HG03565 (cell line): ENCODE results near the gene LZTR1.

ENCODE experiments used
- ATAC-seq: cut with Tn5 transposase; IDR thresholded peaks from one replicate; pipeline ENCODE4 v1.9.1; 2021; ENCODE audit warnings: mild to moderate bottlenecking, moderate library complexity; ENCODE audit not compliant: unreplicated experiment

Gene LZTR1

DNA sequence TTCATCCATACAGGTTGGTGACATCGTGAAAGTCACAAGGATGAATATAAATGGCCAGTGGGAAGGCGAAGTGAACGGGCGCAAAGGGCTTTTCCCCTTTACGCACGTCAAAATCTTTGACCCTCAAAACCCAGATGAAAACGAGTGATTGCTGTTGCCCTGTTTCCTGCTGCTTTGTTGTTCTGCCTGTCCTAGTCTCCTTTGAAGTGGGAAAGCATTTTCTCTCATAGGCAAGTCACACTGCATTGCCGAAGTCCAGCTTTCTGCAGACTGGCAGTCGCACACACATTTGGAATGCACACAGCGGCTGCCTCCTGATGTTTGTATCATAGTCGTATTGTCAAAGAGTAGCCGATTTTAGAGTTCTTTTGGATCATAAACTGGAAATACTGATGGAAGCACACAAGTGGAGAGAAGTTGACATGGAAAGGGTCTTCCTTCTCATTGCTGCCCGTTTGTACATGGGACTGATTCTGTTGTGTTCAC, 32.4 kb upstream of the LZTR1 start:
- no peak for ATAC-seq

DNA sequence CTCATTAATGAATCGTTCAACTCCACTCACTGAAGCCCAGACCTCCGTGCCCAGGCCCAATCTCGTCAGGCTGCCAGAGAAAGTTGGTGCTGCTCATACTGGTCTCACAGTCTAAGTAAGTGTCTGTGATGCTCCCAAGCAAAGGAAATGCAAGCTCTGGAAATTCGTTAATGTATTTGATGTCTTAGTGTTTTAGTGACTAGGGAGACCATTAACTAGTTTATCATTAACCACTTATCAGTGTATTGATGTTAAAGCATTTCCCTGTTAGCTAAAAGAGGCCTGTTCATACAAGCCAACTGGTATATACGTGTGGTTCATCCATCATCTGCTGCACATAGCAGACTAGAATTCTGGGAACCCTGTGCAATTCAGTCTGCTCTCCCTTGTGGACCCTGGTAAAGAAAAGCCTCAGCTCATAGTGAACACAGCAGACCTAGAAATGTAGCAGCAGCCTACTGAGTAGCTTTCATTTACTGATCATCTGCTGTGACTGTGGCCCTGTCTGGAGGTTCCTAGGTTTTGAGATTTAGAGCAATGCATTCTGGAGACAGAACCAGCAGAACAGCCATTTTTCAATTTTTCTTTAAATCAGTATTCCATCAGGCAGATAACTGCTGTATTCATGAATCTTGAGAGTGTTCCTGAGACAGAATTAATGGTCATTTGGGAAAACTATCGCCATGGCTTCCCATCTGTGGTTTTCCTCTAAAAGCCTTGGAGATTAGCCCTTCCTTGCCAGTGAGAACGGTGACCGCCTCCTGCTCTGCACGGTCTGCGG, 30.8 kb upstream of the LZTR1 start:
- no peak for ATAC-seq

DNA sequence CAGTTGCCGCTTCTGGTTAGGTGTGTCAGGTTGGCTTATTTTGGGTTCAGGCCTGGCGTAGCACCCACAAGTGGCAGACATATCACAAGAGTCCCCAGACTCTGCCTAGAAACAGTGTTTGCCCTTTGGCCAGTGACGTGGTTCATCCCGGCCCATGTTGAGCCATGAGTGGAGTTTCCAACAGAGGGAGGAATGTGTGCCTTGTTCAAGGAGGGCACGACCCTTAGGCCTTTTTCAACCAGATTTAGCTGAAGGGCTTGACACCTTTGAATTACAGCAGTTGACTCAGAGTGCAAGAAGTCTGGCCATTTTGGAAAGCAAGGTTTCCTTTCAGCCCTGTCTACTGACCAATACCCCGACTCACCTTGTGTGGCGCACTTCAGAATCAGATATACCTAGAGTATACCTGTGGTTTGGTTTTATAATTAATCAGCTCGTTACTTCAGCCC, 30.1 kb upstream of the LZTR1 start:
- ATAC-seq: no peak

DNA sequence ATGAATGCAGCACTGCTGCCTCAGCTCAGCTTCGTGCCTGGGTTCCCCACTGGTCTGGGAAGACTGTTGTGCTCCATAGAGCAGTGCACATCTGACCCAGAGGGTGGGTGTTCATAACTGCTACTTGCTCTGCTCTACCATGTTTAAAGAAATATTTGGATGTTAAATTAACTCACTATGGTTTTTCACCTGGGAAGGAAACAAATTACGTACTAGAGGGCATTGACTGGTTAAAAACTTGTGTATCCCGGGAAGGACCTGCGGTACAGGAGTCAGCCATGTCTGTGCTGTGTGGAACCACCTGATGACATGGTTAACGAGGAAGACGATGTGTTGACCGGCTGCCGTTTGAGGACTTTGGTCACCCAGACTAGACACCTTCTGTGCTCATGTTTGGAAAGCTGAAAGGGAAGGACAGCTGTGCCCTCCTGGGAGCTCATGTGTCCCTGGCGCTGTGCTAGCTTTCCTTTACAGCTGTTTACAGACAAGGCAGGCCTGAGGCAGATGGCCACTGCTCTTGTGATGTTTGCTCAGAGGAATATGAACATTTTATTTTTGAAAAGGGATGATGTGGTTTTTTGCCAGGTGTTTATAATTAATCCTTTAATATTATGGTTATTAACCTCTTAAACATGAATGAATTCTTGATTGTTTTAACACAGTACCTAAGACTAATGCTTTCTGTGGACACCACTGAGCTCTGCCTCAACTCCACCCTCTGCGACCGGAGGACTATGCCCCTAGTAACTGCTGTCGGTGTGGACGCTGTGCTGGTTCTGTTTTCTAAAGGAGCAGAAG, 29.4 kb upstream of the LZTR1 start:
- no peak for ATAC-seq

DNA sequence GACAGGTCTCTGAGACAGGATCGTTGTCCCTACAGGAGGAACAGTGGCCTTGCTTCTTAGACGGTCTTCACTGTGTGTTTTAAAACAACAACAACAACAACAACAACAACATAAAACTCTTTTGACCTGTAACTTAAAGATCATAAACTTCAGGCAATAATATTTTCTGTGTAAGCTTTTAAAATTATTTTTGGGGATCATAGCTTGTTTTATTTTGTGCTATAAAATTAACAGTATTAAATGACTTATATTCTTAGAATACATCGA, 28.8 kb upstream of the LZTR1 start:
- ATAC-seq: no peak

DNA sequence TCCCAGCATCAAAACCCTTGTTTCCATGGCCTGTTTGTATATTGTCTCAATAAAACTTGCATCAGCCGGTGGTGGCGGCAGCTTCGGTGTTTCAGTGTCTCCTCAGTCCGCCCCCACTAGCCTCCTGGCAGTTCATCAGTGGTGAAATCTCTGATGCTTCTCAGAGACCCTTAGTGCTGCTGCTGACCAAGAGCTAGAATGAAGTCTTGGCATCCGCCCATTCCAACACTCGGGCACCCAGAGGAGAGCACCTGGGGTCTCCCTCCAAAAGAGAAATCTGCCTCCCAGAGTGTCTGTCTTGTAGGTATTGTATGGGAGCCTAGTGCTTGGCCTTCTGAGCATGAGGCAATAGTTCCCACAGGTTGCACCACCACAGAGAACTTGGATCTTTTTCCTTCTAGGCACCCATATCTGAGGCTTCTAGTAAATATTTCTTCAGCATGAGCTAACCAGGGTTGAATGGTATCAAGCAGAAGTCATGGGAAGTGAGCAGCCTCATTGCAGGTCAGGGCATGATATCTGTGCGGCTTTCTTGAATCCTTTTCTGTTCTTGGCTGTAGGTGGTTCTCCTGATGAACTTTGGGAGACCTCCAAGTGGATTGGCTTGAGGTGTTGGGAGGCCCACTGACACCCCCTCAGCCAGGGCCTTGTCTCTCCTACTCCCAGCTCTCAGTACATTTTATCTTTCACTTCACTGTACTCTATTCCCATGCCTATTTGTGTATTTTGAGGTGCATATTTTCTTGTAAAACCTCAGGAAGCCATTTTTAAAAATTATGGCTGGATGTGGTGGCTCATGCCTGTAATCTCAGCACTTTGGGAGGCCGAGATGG, 28.2 kb upstream of the LZTR1 start:
- ATAC-seq: no peak

DNA sequence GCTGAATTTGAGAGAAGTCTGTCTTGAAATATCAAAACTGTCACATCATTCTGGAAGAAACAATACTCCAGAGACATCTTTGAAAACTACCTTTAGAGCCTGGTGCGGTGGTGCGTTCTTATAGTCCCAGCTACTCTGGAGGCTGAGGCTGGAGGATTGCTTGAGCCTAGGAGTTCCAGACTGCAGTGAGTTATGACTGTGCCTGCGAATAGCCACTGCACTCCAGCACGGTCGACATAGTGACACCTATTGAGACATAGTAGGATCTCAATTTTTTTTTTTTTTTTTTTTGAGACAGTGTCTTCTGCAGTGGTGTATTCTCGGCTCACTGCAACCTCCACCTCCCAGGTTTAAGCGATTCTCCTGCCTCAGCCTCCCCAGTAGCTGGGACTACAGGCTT, 26.5 kb upstream of the LZTR1 start:
- no peak for ATAC-seq

DNA sequence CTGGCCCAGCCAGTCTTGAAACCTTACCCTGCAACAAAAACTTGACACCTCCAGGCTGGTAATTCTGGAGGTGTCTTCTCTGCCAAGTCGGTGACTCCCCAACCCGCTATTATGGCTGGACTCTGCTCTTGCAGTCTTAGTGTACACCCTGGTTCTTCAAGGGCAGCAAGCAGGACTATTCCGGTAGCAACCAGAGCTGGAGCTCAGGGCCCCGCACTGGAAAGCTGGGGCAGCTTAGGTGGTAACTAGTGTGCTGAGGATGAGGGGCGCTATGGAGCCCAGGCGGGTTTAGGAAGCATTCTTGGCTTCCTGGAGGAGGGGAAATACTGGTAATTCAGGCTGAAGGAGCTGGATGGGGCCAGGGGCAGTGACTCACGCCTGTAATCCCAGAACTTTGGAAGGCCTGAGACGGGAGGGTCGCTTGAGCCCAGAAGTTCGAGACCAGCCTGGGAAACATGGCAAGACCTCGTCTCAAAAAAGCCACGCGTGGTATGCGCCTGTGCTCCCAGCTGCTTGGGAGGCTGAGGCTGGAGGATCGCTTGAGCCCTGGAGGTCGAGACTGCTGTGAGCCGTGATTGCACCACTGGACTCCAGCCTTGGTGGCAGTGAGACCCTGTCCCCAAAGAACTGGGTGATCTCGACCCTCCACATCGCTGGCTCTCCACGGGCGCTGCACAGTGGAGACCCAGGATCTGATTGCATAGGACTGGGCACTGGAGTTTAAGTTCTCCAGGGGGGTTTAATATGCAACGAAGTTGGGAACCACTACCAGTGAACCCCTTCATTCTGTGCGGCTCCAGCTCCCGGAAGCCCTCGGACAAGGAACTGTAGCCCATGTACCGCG, 25.6 kb upstream of the LZTR1 start:
- ATAC-seq: no peak

DNA sequence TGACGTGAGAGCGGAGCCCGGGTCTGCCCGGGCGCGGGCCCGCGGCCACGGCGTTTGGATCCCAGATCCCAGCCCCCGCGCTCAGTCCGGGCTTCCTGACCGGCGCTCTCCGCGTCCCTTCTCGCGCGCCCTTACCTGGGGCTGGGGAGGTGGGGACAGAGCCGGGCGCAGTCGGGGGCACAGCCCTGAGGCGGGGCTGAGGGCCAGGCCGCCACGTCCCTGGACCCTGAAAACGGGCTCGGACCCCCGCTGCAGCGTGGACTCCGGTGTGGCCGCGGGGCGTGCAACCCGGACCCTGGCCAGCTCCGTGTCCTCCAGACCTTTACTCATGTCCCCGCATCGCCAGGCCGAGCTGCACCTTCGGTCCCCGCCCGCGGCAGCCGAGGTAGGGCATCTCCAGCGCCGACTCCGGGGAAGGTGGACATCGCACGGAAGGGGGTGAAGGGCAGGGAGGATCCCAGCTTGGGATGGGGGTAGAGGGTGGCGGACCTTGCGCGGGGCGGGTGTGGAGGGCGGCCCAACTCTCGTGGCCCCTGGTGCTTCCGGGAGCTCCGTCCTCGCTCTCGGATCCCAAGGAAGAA, 24.9 kb upstream of the LZTR1 start:
- no peak for ATAC-seq

DNA sequence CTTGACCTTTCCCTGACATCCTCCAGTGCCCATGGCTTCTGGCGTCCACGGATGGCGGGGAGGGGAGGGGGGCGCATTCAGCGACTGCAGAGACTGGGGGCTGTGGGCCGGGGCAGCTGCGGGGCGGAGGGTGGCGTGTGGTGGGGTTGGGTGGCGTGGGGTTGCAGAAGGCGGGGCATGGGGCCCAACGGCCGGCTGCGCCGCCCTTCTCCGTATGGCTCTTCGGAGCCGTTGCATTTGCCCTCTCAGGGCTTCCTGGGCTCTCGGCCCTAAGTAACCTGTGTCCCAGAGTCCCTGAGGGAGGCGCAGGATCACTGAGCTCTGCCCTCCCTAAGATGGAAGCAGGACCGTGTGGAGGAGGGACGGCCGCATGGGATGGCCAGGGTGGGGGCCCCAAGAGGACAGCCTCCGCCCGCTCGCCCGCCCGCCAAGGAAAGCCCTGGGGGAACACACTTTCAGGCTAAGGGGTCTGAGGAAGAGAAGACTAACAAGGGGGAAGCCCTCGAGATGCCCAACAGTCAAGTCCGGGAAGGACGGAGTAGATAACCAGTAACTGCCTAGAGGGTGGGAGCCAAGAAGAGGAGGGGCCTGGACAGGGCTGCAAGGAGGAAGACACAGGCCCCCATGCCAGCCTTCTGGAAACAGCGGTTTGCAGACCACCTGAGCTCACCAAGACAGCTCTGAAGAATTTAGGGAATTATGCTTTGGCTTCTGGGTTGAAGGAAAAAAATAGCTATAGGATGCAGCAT, 24.2 kb upstream of the LZTR1 start:
- ATAC-seq: no peak

DNA sequence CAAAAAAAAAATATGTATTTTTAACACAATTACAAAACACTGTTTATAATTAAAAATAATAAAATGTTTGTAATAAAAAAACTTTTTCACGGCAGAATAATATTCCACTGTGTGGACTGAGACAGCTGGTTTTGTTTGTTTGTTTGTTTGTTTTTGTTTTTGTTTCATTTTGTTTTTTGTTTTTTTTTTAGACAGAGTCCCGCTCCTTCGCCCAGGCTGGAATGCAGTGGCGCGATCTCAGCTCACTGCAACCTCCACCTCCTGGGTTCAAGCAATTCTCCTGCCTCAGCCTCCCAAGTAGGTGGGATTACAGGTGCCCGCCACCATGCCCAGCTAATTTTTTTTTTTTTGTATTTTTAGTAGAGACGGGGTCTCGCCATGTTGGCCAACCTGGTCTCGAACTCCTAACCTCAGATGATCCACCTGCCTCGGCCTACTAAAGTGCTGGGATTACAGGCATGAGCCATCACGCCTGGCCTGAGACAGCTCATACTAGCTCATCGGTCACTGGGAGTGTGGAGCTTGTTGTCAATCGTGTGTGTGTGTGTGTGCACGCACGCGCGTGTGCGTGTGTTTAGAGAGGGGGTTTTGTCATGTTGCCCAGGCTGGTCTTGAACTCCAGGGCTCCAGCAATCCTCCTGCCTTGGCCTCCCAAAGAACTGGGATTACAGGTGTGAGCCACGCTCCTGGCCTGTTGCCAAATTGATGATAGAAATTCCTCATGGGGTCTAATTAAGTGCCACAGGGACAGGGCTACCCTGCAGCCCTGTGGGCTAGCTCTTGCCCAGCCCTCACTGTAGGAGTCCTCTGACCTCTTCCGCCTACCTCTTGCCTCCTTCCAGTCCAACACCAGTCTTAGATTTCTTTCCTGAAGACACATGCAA, 22.3 kb upstream of the LZTR1 start:
- ATAC-seq: no peak

DNA sequence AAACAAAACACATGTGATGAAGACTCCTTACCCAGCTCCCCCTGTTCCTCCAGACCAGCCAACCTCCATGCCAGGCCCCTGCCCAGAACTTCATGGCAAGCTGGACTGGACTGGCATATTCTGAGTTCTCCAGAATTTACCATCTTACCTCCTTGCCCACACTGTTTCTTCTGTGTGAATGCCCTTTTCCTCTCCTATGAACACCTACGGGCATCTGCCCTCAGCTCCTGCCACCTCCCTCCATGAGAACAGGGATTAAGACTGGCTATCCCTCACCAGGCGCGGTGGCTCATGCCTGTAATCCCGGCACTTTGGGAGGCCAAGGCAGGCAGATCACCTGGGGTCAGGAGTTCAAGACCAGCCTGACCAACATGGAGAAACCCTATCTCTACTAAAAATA, 21.5 kb upstream of the LZTR1 start:
- ATAC-seq: no peak

DNA sequence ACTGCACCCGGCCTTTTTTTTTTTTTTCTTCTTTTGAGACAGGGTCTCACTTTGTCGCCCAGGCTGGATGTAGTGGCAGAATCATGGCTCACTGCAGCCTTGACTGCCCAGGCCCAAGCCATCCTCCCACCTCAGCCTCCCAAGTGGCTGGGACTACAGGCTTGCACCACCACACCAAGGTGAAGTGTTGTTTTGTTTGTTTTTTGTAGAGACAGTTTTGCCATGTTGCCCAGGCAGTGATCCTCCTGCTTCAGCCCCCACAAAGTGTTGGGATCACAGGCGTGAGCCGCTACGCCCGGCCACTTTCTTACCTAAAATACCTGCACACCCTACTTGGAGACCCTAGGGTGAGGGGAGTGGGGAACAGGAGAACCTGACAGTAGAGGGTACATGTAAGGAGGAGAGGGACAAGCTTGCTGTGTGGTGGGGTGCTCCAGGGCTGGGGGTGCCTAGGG, 19.6 kb upstream of the LZTR1 start:
- ATAC-seq: no peak

DNA sequence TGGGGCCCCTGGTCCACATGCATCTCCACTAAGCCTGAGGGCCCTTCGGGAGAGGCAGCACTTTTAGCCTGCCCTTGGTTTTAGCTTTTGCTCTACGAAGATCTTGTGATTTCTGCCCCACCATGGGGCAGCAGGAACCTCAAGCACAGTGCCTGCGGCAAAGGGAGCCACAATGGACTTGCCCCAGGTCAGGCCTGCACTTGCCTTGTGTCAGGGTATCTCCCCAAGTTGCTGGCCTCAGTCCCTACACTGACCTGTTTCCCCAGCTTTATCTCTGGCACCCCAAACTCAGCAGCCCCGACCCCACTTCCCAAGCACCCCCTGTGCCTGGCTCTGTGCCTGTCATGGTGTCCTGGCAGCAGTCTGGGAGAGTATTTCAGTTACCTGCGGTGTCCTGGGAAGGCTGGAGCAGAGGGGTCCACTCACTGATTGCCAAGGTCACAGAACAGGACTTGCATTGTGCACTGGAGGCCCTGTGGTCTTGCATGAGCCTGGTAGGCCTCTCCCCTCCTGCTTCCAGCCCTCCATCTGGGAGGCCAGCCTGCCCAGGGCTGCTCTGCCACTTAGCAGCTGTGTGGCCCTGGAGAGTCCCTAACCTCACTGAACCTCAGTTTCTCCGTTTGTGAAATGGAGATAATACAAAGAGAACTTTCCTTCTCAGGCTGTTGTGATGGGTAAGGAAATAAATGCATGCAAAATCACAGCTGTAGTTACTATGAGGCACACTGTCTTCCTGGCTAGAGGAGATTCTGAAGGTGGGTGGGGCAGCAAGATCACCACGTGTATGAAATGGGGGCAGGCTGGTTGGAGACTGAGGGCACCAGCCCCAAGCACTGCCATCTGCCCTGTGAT, 18.7 kb upstream of the LZTR1 start:
- ATAC-seq: no peak

DNA sequence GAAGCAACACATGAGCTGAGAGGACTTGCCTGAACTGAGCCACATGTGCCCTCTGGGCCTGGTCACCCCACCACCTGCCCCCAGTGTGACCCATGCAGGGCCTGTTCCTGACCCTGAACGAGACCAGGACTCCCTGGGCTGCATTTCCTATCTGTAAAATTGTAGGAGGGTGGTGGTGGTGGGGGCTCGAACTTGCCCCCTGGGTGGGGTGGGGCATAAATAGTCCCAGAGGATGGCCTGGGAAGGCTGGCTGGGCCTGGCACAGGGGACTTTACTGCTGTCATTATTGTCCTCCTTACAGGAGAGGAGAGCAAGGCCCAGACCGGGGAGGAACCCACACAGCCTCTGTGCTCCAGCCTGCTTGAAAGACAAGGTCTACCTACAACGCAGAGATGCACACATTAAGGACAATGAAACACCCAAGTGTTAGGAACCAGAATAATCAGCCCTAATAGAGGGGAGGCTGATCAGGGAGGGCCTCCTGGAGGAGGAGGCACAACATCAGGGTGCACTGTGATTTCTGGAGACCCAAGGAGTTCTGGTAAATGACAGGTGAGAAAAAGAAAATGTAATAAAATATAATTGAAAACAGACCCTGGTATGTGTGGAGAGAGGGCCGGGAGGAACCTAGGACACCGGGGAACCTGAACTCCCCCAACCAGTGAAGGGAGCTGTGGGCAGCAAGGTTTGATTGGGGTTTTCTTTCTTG, 17.9 kb upstream of the LZTR1 start:
- no peak for ATAC-seq

DNA sequence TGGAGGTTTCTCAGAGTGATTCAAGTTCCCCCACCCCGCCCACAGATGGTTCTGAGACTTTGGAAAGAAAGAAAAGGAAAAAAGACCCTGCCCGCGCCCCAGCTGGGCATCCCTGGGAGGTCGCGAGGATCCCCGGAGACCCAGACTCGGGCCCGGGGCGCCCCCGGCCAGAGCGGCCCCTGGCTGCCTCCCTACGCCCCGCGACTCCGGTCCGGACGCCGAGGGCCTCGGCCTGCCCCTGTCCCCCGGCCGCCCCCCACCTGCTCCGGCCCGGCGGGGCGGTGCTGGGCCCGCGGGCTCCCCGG, 17.3 kb upstream of the LZTR1 start:
- no peak for ATAC-seq
